HG03469 (cell line): Measurements from ENCODE around the gene RBM4B.

Source experiments
- ATAC-seq: cut with Tn5 transposase; IDR thresholded peaks from one replicate; pipeline ENCODE4 v1.9.1; 2021; ENCODE audit warnings: mild to moderate bottlenecking, moderate library complexity, moderate number of reproducible peaks; ENCODE audit not compliant: unreplicated experiment

RBM4B gene

GRCh38 chr11:66687831-66688281 lies 10.2 kb upstream of the RBM4B start:
- no peak for ATAC-seq

DNA sequence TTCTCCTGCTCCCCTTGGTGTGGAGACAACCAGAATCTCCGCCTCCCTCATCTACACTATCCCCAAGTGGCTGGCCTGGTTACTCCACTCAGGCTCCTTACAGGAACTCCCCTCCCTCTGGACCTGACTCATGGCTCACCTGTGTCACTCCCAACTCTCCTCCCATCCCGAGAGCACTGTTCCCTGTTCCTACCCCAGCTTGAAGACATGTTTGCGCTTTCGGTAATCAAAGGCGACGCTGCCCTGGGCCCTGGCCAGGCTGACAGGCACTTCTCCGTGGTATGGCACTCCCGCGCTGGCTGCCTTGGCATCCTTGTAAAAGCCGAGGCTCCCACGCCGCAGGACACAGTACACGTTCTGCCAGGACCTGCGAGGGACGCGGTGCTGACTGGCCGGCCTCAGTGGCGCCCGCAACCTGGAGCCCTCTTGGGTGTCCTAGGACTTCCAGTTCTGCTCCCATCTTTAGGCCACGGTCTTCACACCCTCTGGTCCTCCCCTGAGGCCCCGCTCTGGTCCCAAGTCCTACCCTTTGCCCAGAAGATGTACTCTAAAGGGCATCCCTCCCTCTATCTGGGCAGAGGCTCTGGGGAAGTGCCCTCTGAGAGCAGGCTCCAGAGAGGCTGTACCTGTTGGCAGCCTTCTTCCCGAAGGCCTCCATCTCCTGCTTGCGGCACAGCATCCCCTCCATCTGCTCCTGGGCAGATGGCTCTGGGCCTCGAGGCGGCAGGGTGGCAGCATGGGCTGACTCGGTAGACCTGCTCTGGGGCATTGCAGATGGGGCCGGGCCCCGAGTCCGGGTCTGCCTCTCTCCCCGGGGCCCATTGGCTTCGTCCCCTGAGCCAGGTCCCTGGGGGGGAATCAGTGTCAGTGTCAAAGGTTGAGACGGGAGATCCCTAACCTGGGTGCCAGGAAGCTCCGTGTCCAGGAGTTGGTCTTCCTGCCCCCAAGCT lies 9.4 kb upstream of the RBM4B start:
- no peak for ATAC-seq

- no peak for ATAC-seq
Measured at GRCh38 chr11:66686100-66686785, 8.6 kb upstream of the RBM4B start.

GRCh38 chr11:66685276-66686099 lies 7.8 kb upstream of the RBM4B start:
- ATAC-seq, result no peak

- ATAC-seq, result no peak
Measured at GRCh38 chr11:66684635-66685034, 6.9 kb upstream of the RBM4B start.

DNA sequence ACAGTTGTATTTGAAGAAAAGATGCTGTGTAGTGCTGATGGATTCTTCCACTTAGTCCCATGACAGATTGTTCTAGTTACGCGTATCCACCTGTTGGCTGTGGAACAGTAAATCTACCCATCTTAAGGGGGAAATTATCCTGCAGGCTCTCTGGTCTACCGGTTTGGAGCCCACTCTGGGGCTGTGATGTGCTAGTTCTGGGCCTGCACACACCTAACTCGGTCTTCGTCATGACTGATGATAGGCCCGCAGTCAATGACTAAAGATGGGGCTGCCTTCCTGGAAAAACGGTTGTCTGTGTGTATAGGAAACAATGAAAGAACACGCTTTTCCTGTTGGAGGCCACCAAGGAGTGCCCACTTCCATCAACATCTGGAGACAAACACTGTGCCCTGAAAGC lies 6.2 kb upstream of the RBM4B start:
- no peak for ATAC-seq

DNA sequence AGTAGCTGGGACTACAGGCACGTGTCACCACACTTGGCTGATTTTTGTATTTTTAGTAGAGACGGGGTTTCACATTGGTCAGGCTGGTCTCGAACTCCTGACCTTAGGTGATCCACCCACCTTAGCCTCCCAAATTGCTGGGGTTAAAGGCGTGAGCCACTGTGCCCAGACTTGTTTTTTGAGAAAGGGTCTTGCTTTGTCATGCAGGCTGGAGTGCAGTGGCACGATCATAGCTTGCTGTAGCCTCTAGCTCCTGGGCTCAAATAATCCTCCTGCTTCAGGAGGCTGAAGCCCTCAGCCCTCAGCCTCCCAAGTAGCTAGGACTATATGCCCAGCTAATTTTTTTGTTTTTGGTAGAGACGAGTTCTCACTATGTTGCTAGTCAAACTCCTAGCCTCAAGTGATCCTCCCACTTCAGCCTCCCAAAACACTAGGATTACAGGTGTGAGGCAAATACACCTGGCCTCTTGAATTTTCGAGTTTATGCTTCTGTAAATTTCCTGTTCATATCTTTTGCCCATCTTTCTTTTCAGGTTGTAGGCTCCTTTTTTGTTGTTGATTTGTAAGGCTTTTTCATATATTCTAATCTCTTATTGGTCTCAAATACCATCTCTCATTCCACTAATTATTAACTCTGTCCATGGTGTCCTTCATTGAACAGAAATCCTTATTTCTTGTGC lies 3.4 kb upstream of the RBM4B start:
- ATAC-seq, result no peak

DNA sequence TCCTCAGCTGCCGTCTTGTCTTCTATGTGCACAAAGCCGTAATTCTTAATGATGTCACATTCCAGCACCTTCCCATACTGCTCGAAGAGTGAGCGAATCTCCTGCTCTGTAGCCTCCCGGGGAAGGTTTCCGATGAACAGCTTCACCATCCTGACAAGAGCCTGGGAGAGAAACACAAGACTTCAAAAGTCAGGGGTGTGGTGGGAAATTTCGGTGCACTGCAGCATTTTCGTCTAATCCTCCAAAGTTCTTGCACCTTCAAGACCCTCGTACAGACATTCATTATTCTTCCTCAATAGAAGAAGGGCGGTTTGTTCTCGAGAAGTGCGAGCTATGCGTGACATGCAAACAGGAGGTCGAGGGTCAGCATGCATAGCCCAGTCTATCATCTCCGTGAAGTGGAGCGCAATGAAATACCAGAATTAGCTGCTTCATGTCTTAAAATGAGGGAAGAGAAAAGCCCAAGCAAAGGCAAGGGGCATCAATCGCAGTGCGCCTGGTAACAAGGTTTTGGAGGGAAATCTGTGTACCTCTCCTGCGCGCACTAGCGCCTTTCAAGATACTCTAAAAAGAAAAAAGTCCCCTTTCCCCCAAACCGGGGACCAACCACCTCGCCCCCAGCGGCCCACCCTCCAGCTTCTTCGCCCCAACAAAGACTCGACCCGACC lies 622 bp downstream of the RBM4B start:
- ATAC-seq, result peak; percentile 13

GRCh38 chr11:66676282-66676919 lies 1.3 kb downstream of the RBM4B start:
- ATAC-seq, result no peak

GRCh38 chr11:66674964-66675602 lies 2.6 kb downstream of the RBM4B start:
- ATAC-seq, result no peak

GRCh38 chr11:66670816-66671215 lies 6.9 kb downstream of the RBM4B start:
- no peak for ATAC-seq

GRCh38 chr11:66665369-66665768 lies 12.3 kb downstream of the RBM4B start:
- ATAC-seq, result no peak

DNA sequence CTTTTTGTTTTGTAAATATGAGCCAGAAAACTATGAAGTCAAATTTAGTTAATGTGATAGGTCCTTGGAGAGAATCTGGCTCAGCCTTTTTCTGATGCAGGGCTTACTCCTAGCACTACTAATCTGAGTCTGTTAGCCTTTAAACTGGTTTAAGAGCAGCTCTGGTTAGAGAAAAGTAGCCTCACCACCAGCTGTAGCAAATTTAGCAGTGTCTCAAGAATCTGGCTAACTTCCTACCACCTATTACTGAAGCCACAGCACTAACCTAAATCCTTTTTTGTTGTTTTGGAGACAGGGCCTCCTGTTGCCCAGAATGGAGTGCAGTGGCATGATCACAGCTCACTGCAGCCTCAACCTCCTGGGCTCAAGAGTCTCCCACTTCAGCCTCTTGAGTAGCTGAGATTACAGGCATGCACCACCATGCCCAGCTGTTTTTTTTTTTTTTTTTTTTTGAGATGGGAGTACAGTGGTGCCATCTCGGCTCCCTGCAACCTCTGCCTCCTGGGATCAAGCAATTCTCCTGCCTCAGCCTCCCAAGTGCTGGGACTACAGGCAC lies 13.9 kb downstream of the RBM4B start:
- no peak for ATAC-seq

- no peak for ATAC-seq
Measured at GRCh38 chr11:66659763-66660162, 17.9 kb downstream of the RBM4B start.

GRCh38 chr11:66653123-66653522 lies 24.6 kb downstream of the RBM4B start:
- no peak for ATAC-seq

DNA sequence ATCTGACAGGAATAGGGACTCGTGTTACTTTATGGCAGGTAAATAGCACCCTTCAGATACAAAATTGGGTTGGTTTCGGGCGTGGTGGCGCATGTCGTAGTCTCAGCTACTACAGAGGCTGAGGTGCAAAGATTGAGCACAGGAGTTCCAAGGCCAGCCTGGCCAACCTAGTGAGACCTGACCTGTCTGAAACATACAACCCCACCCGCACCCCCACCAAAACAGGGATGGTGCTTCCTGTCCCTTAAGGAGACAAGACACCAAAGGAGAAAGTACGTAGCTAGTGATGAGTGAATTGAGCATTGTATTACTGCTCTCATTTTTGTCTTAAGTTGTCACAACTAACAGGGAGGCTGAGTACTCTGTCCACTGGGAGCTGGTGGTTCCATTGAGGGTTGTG lies 25.0 kb downstream of the RBM4B start:
- no peak for ATAC-seq

DNA sequence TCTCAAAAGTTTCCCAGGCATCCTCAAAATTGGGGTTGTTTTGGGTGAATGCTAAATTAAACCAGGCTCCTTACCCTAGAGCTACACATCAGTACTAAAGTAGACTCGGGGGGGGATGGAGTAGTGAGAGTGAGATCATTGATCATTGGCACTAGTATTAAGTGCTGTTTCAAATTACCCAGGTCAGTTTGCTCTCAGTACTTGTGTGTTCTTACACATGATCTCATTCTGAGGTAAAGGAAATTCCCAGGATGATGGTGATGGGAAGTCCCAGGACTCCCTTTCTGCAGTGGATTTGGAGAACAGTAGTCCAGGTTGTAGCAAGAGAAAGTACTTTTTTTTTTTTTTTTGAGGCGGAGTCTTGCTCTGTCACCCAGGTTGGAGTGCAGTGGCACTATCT lies 26.7 kb downstream of the RBM4B start:
- no peak for ATAC-seq

DNA sequence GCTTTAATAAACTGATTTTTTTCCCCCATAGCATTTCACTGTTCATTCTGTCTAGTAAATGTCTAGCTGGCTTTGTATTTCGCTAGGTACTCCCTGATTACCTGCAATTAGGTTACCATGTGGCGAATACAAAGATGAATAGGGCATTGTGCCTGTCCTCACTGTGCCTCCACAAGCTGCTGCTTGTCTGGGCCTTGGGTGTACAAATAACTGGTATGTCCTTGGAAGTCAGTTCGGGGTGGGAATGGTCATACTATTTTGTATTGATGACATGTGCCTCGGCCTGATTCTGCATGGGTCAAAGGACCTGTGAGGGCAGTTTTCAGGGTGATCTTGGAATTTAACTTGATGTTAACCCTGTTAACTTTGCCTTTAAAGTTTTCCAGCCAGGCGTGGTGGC lies 27.8 kb downstream of the RBM4B start:
- ATAC-seq, result no peak

- no peak for ATAC-seq
Measured at GRCh38 chr11:66646828-66647227, 30.9 kb downstream of the RBM4B start.
